Stimulated activated CD4-positive, alpha-beta T cell treated with anti-CD3 and anti-CD28 coated beads, Interleukin-4, amount 100 ng/mL, for 48 hours (primary cell): ENCODE data around the gene GALNT5.
"Not testable (repeated sequence)": the region's sequence is repeated elsewhere in the genome, so short reads cannot be mapped to it uniquely, and the experiment has no call there.

Experiments
- DNase-seq, 2 donors: peaks; one replicate each; pipeline ENCODE4 v3.0.0-alpha.2; 2020; ENCODE audit warnings: low read depth in 2 of 2

Gene GALNT5

GRCh38 chr2:157246765-157247407, 10.6 kb upstream of the GALNT5 start:
- DNase-seq = no peak

GRCh38 chr2:157250836-157251235, 6.7 kb upstream of the GALNT5 start:
- no peak for DNase-seq

GRCh38 chr2:157251932-157252331, 5.6 kb upstream of the GALNT5 start:
- no peak for DNase-seq

GRCh38 chr2:157252529-157252928, 5.0 kb upstream of the GALNT5 start:
- DNase-seq = no peak

DNA sequence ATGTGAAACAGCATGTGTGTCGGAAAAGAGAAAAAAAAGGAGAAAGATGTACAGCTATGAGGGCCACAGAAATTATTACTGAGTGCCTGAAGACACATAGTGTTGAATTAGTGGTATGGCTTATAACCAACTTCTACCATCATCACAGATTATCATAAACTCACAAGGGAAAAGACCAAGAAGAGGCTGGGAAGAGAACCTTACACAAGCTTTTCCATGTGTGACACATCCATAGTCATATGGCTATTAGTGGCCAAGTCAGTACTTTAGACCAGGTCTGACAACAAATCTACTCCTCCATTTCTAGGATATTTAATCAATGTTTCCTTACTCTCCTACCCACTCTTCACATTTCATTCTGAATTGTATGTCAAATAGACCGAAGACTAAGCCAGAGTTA, 3.5 kb upstream of the GALNT5 start:
- DNase-seq = no peak

- DNase-seq = no peak
These were observed 1.8 kb upstream of the GALNT5 start for GRCh38 chr2:157255746-157256145.

DNA sequence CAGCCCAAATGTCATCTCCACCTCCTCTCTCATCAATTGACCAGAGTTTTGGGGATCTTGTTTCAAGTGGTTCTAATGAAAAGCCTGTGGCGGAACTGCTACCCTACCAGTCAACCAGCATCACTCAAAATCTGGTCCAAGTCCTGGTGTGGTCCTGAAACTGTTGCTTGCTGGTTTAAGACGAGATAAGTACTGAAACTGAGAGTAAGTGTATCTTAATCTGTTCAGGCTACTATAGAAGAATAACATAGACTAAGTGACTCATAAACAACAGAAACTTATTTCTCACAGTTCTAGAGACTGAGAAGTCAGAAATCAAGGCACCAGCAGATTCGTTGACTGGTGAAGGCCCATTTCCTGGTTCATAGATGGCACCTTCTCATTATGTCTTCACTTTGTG, 879 bp upstream of the GALNT5 start:
- peak in 1 of 2 donors; percentile 39 for DNase-seq

- DNase-seq = no peak
These were observed 1.2 kb downstream of the GALNT5 start for GRCh38 chr2:157258520-157259326.

GRCh38 chr2:157259386-157259785, 1.9 kb downstream of the GALNT5 start:
- DNase-seq = no peak

DNA sequence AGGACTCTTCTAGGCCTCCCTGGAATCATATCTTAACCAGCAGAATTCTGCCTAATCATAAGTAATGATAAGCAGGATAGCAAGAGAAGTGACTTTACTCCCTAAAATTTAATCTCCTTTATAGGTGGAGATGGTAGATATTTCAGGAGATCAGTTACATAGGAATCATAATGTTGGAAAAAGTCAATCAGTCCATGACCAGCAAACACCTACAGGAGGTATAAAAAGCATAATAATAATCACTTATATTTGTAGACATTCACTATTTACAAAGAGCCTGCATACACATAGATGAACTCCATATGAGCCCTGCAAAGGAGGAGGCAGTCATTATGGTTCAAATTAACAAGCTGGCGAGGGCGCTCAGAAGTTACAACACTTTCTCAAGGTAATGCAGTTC, 2.5 kb downstream of the GALNT5 start:
- no peak for DNase-seq

DNA sequence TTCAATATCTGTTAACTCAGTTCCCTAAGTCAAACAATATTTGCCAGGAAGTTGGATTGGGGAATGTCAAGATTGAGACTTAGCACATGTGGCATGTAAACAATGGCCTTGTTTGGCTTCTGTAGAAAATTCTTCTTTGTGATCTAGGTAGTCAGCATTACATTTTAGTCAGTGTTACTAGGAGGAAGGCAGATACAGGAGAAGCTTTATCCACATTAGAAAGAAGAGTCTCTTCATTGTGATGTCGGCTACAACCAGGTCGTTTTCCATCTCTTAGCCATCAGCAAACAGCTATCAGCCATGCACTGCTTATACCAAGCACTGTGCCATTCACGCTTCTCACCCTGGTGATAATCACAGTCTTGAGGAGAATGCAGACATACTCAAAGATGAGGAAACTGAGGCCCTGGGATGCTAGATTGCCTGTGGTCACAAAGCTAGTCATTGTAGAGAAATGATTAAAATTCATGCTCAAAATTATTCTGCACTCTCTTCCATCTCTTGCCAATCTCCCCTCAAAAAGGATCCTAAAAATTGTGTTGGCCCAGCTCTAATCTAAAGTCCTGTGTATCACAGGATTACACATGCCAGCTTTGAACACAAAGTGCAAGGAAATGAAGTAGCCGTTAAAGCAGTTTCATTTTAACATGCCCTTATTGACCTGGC, 3.2 kb downstream of the GALNT5 start:
- no peak for DNase-seq

GRCh38 chr2:157261199-157261782, 3.8 kb downstream of the GALNT5 start:
- DNase-seq = peak; percentile 56 to 57

DNA sequence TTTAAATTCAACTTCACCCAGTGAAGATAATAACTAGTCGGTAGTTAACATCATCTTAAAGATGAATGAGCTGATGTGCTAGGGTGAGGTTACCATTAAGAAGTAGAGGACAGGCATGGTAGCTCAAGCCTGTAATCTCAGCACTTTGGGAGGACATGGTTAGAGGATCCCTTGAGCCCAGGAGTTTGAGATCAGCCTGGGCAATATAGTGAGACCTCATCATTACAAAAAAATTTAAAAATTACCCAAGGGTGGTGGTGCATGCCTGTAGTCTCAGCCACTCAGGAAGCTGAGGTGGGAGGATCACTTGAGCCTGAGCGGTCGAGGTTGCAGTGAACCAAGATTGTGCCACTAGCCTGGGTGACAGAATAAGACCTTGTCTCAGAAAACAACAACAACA, 4.7 kb downstream of the GALNT5 start:
- no peak for DNase-seq

GRCh38 chr2:157264099-157264498, 6.6 kb downstream of the GALNT5 start:
- no peak for DNase-seq

DNA sequence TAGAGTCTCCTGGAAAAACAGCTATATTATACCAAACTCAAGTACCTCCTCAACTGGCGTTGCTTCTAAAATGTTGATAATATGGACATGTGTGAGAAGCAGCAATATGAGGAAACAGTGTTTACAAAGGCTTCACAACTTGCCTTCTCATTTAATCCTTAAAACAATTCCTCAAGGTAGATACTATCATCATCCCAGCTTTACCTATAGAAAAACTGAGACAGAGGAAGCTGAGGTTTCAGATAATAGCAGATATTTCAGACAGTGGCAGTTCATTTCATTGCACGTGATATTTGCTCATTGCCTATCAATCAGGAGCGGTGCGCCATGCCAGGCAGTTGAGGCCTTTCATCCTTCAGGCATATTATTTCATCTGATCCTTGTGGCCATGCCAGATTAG, 8.3 kb downstream of the GALNT5 start:
- DNase-seq = no peak

DNA sequence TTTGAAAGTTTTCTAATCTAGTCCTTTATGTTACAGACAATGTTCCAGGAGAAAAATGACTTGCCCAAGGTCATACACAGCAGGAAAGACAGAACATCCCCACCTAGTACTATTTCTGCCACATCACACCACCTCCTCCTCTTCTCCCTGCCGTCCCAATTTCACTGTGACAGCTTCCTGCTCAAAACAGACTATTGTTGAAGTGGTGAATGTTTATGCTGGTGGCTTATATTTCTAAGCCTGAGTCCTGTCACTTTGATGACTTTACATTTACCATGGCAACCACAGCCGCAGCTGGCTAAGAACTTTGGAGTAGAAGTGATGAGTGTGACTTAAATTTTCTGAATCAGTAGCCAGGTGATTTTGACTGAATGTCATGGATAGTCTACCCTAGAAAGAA, 10.0 kb downstream of the GALNT5 start:
- DNase-seq = no peak

GRCh38 chr2:157269060-157269459, 11.6 kb downstream of the GALNT5 start:
- no peak for DNase-seq

GRCh38 chr2:157269922-157270321, 12.4 kb downstream of the GALNT5 start:
- no peak for DNase-seq

DNA sequence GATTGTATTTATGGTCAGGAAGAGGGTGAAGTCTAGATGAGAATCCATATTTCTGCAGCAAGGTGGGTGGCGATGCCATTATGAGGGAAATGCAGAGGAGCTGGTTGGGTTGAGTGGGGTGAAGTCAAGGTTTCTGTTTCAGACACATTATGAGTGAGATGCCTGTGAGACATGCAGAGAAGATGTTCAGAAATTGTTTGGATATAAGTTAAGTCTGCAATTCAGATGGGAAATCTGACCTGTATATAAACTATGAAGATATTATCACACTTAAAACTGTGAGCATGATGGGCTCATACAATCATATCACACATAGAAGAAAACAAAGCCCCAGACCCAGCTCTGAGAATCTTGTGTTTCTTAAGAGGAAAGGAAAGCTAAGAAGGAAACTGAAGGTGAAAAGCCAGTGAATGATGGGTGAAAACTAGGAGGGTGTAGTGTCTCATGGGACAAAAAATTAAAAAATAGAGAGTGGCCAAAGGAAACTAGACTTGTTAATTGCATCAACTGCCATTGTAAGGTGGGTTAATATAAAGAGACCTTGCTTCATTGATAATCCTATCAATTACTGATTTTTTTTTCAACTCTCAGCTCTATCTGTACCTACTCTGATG, 14.2 kb downstream of the GALNT5 start:
- no peak for DNase-seq

DNA sequence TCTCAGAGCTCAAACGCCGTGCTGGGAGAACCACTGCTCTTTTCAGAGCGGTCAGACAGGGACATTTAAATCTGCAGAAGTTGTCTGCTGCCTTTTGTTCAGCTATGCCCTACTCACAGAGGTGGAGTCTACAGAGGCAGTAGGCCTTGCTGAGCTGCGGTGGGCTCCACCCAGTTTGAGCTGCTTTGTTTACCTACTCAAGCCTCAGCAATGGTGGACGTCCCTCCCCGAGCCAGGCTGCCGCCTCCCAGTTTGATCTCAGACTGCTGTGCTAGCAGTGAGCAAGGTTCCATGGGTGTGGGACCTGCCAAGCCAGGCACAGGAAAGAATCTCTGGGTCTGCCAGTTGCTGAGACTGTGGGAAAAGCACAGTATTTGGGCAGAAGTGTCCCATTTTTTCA, 21.8 kb downstream of the GALNT5 start:
- DNase-seq = not testable (repeated sequence)

DNA sequence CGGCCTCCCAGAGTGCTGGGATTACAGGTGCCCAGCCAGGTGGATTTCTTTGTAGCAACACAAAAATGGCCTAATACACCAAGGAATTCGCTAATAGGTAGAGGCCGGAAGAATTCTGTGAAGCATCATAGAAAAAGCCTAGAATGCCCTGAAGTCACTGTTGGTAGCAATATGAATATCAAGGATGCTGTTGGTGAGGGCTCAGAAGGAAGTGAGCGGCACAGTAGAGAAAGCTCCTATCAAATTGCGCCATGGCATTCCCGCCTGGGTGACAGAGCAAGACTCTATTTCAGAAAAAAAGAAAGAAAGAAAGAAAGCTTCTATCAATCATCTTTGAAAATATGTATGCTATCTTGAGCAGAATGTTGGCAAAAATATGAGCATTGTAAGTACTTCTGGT, 23.8 kb downstream of the GALNT5 start:
- DNase-seq = no peak

- DNase-seq = no peak
These were observed 26.0 kb downstream of the GALNT5 start for GRCh38 chr2:157283468-157283867.
